Hepatocyte (in vitro differentiated cells): Measurements from ENCODE around the gene IL1R1.

Source experiments
- CTCF ChIP-seq: fragments of 200-600 bp; sonication (generic); IDR thresholded peaks from 2 replicates; pipeline ENCODE4 v1.5.1; 2016; ENCODE audit warnings: antibody characterized with exemption, mild to moderate bottlenecking; ENCODE audit not compliant: poor library complexity
- EZH2 ChIP-seq: fragments of 200-600 bp; sonication (generic); IDR thresholded peaks from 2 replicates; pipeline ENCODE4 v1.6.1; 2016; ENCODE audit warnings: antibody characterized with exemption, mild to moderate bottlenecking, borderline replicate concordance
- EZH2phosphoT487 ChIP-seq: fragments of 200-600 bp; sonication (generic); IDR thresholded peaks from one replicate; pipeline ENCODE4 v1.6.1; 2018; ENCODE audit warnings: antibody characterized with exemption, mild to moderate bottlenecking, low read depth, moderate library complexity; ENCODE audit not compliant: unreplicated experiment, severe bottlenecking

GRCh38 chr2:102129951-102130646 is 12.4 kb upstream of the IL1R1 start:
- TF ChIP-seq CTCF = no peak
- TF ChIP-seq EZH2phosphoT487 = no peak
- no peak for TF ChIP-seq EZH2
